Measurements from ENCODE around the gene TSPAN14.

DNA sequence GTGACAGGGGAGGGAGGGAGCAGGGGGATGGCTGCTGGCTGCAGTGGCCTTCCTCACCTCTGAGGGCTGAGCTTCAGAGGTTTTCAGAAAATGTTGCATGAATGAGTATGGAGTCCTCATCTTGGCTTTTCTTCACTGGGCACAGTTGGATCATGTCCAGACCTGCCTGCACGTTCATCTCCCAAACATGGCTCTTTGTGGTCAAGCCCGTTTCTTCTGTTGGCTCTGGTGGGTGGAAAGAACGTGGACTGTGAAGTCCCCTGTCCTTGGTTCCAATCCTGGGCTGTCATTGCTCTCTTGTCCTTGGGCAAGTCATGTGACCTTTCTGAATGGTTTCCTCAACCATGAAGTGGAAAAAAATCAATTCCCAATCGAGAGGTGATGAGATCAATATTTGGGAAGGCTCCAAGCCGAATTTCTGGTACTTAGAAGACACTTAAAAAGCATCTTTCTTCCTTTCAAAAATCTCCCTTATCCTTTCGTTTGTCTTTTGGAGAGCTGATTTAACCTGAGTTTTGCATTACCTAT is 34.5 kb downstream of the TSPAN14 start:
- TF ChIP-seq CTCF (IDR thresholded peaks at IDR 0.05), result no peak
- TF ChIP-seq POLR2A (IDR thresholded peaks at IDR 0.05), result no peak
